Measurements from ENCODE around the gene MED6.

The MED6 gene

DNA sequence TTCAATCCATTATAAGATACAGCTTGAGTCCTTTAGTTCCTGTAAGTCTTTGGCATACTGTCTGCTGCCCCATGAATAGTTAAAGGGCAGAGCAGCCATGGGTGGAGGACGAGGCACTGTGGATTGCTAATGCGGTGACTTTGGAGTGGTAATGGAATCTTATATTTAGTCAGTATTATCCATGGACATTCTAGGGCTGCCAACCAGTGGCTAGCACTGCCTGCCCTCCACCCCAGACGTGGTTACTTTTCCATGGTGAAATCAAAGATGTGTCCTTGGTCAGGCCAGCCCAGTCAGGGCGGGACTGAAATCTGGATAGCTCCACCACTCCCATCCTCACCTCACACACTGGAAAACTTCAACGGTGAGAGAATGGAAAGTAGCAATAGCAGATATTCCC is 43.5 kb upstream of the MED6 start:
- H3K4me3 ChIP-seq (ENCODE audit: low read depth, low read length), result no peak overlapping the region
- TF ChIP-seq MYC (IDR thresholded peaks at IDR 0.05; ENCODE audit: low read depth, low read length) (no peak), POLR2A (IDR thresholded peaks at IDR 0.05; ENCODE audit: extremely low read depth, insufficient read length) (no peak)
- TF ChIP-seq, protein P1, sequence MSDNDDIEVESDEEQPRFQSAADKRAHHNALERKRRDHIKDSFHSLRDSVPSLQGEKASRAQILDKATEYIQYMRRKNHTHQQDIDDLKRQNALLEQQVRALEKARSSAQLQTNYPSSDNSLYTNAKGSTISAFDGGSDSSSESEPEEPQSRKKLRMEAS (IDR thresholded peaks at IDR 0.05; ENCODE audit: low read depth, low read length), result no peak
- TF ChIP-seq, protein P2, sequence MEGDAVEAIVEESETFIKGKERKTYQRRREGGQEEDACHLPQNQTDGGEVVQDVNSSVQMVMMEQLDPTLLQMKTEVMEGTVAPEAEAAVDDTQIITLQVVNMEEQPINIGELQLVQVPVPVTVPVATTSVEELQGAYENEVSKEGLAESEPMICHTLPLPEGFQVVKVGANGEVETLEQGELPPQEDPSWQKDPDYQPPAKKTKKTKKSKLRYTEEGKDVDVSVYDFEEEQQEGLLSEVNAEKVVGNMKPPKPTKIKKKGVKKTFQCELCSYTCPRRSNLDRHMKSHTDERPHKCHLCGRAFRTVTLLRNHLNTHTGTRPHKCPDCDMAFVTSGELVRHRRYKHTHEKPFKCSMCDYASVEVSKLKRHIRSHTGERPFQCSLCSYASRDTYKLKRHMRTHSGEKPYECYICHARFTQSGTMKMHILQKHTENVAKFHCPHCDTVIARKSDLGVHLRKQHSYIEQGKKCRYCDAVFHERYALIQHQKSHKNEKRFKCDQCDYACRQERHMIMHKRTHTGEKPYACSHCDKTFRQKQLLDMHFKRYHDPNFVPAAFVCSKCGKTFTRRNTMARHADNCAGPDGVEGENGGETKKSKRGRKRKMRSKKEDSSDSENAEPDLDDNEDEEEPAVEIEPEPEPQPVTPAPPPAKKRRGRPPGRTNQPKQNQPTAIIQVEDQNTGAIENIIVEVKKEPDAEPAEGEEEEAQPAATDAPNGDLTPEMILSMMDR (IDR thresholded peaks at IDR 0.05; ENCODE audit: low read depth, low read length), result no peak
- no peak for DNase-seq (ENCODE audit: low read depth)

GRCh38 chr14:70642303-70643235 is 42.1 kb upstream of the MED6 start:
- TF ChIP-seq POLR2A (IDR thresholded peaks at IDR 0.05; ENCODE audit: extremely low read depth, insufficient read length) (no peak), MYC (IDR thresholded peaks at IDR 0.05; ENCODE audit: low read depth, low read length) (no peak)
- TF ChIP-seq, protein P1 (IDR thresholded peaks at IDR 0.05; ENCODE audit: low read depth, low read length), result no peak
- TF ChIP-seq, protein P2 (IDR thresholded peaks at IDR 0.05; ENCODE audit: low read depth, low read length), result no peak
- peak; percentile 37 for DNase-seq (ENCODE audit: low read depth)
- H3K4me3 ChIP-seq (ENCODE audit: low read depth, low read length), result no peak overlapping the region

GRCh38 chr14:70641548-70642302 is 41.3 kb upstream of the MED6 start, which contains the start of gene TTC9:
Gene TTC9, plus strand, starts transcription at chr14:70641916. Its CDS starts 214 bp downstream, at chr14:70642130.
- peak within 1 kb of the TSS; percentile 16 for H3K4me3 ChIP-seq (ENCODE audit: low read depth, low read length)
- DNase-seq (ENCODE audit: low read depth), result no peak
- TF ChIP-seq, protein P1 (IDR thresholded peaks at IDR 0.05; ENCODE audit: low read depth, low read length), result no peak
- TF ChIP-seq, protein P2 (IDR thresholded peaks at IDR 0.05; ENCODE audit: low read depth, low read length), result no peak
- no peak for TF ChIP-seq POLR2A (IDR thresholded peaks at IDR 0.05; ENCODE audit: extremely low read depth, insufficient read length)
- TF ChIP-seq MYC (IDR thresholded peaks at IDR 0.05; ENCODE audit: low read depth, low read length), result no peak

- H3K4me3 ChIP-seq (ENCODE audit: low read depth, low read length), result peak overlapping the region; percentile 16
- no peak for DNase-seq (ENCODE audit: low read depth)
- TF ChIP-seq, protein P2 (IDR thresholded peaks at IDR 0.05; ENCODE audit: low read depth, low read length), result no peak
- TF ChIP-seq POLR2A (IDR thresholded peaks at IDR 0.05; ENCODE audit: extremely low read depth, insufficient read length) (no peak), MYC (IDR thresholded peaks at IDR 0.05; ENCODE audit: low read depth, low read length) (no peak)
- TF ChIP-seq, protein P1 (IDR thresholded peaks at IDR 0.05; ENCODE audit: low read depth, low read length), result no peak
Observed at GRCh38 chr14:70640938-70641547, 40.6 kb upstream of the MED6 start.

DNA sequence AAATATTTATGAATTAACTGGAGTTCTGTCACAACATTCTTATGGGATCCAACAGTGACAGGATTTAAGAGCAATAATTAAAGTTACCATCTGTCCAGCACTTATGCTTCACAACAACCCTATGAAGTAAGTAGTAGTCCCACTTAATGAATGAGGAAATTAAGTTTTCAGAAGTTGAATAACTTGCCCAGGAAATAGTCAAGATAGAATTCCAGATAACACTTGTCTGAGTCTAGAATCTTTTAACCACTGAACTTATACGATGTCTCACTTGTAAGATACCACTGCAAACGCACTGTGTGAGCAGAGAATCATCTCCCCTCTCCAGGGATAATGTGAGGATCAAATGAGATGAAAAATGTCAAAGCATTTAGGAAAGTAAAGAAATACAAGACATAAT is 38.0 kb upstream of the MED6 start:
- TF ChIP-seq POLR2A (IDR thresholded peaks at IDR 0.05; ENCODE audit: extremely low read depth, insufficient read length) (no peak), MYC (IDR thresholded peaks at IDR 0.05; ENCODE audit: low read depth, low read length) (no peak)
- TF ChIP-seq, protein P2 (IDR thresholded peaks at IDR 0.05; ENCODE audit: low read depth, low read length), result no peak
- TF ChIP-seq, protein P1 (IDR thresholded peaks at IDR 0.05; ENCODE audit: low read depth, low read length), result no peak
- DNase-seq (ENCODE audit: low read depth), result no peak
- no peak overlapping the region for H3K4me3 ChIP-seq (ENCODE audit: low read depth, low read length)

Data from NB4 (cell line).